ENCODE results near the gene NFS1.
"Not testable (repeated sequence)": the region's sequence is repeated elsewhere in the genome, so short reads cannot be mapped to it uniquely, and the experiment has no call there.

Gene NFS1

DNA sequence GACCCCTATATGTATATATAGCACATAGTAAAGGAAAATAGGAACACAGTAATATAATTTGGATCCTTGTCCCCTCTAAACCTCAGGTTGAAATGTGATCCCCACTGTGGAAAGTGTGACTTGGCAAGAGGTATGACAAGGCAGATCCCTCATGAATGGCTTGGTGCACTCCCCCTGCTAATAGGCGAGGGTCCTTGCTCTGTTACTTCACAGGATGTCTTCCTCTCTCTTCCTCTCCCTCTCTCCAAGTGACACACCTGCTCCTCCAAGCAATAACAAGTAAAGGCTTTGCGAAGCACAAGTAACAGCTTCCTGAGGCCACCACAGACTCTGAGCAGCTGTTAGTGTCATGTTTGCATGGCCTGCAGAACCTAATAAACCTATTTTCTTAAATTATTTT, 16.5 kb upstream of the NFS1 start:
- peaks cover 97% of the 10 kb centered on the region for H3K79me2 ChIP-seq (ENCODE audit: low read length)
- peaks cover 16% of the 10 kb centered on the region for H3F3A ChIP-seq (ENCODE audit: insufficient read depth, low read length)
- H3K4me1 ChIP-seq (ENCODE audit: low read length), result no peaks in the 10 kb centered on the region; the same call in 1 of the 2 replicates
- DNase-seq, result no peak
- no peaks in the 10 kb centered on the region for H3K9me2 ChIP-seq (replicated peaks; ENCODE audit: insufficient read depth, low read length)
- TF ChIP-seq EZH2 (optimal IDR thresholded peaks at IDR 0.05; ENCODE audit: low read depth, low read length) (no peak), EZH2phosphoT487 (IDR thresholded peaks at IDR 0.05; ENCODE audit: low read length) (no peak)
- no peaks in the 10 kb centered on the region for H3K9me3 ChIP-seq (replicated peaks; ENCODE audit: insufficient read depth, low read length)
- no peak overlapping the region for H3K4me2 ChIP-seq (ENCODE audit: low read depth, low read length)
- H4K20me1 ChIP-seq (ENCODE audit: insufficient read depth, low read length), result peaks cover 61% of the 10 kb centered on the region
- H3K9ac ChIP-seq (ENCODE audit: low read length), result no peak overlapping the region
- no peaks in the 10 kb centered on the region for H3K27me3 ChIP-seq (replicated peaks; ENCODE audit: insufficient read depth, low read length)
- H3K36me3 ChIP-seq (replicated peaks; ENCODE audit: insufficient read depth, low read length), result peaks cover 39% of the 10 kb centered on the region
- no peak overlapping the region for H3K4me3 ChIP-seq (ENCODE audit: low read length)
- no peak overlapping the region for H2AFZ ChIP-seq (ENCODE audit: low read length)
- H3K27ac ChIP-seq (ENCODE audit: low read length), result no peak overlapping the region

DNA sequence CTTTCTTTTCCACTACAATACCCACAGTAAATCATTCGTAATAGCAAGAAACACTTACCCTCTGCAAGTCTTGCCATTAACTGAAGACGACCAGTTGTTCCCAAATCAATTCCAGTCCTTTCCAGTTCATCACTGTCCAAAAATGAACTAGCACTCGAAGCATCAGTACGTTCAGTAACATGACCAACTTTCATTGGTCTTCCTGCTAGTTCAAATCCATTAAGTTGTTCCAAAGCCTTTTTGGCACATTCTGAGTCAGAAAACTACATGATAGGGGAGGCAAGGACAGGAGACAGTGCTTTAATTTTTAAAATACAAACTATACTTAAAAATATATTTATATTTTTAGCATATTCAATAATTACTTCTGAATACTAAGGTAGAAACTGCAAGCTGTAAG, 15.0 kb upstream of the NFS1 start:
- Histone ChIP-seq H3F3A (ENCODE audit: insufficient read depth, low read length) (peaks cover 26% of the 10 kb centered on the region), H3K27me3 (replicated peaks; ENCODE audit: insufficient read depth, low read length) (no peaks in the 10 kb centered on the region), H3K9me2 (replicated peaks; ENCODE audit: insufficient read depth, low read length) (no peaks in the 10 kb centered on the region), H3K27ac (ENCODE audit: low read length) (no peak overlapping the region), H3K79me2 (ENCODE audit: low read length) (peaks cover 97% of the 10 kb centered on the region), H3K4me2 (ENCODE audit: low read depth, low read length) (no peak overlapping the region), H3K9ac (ENCODE audit: low read length) (no peak overlapping the region), H2AFZ (ENCODE audit: low read length) (no peak overlapping the region), H3K9me3 (replicated peaks; ENCODE audit: insufficient read depth, low read length) (no peaks in the 10 kb centered on the region), H3K4me1 (ENCODE audit: low read length) (no peaks in the 10 kb centered on the region; the same call in 1 of the 2 replicates), H4K20me1 (ENCODE audit: insufficient read depth, low read length) (peaks cover 61% of the 10 kb centered on the region), H3K4me3 (ENCODE audit: low read length) (no peak overlapping the region), H3K36me3 (replicated peaks; ENCODE audit: insufficient read depth, low read length) (peaks cover 39% of the 10 kb centered on the region)
- DNase-seq, result no peak
- TF ChIP-seq EZH2 (optimal IDR thresholded peaks at IDR 0.05; ENCODE audit: low read depth, low read length), result no peak
- no peak for TF ChIP-seq EZH2phosphoT487 (IDR thresholded peaks at IDR 0.05; ENCODE audit: low read length)

- H3K4me3 ChIP-seq (ENCODE audit: low read length); DNase-seq; H3K27me3 ChIP-seq (replicated peaks; ENCODE audit: insufficient read depth, low read length); H3K4me1 ChIP-seq (ENCODE audit: low read length); H3K4me2 ChIP-seq (ENCODE audit: low read depth, low read length); H3K9me3 ChIP-seq (replicated peaks; ENCODE audit: insufficient read depth, low read length); H3K27ac ChIP-seq (ENCODE audit: low read length); H2AFZ ChIP-seq (ENCODE audit: low read length); H3K9me2 ChIP-seq (replicated peaks; ENCODE audit: insufficient read depth, low read length); H3K9ac ChIP-seq (ENCODE audit: low read length): not testable (repeated sequence)
- Histone ChIP-seq H3F3A (ENCODE audit: insufficient read depth, low read length) (peaks cover 26% of the 10 kb centered on the region), H3K79me2 (ENCODE audit: low read length) (peaks cover 97% of the 10 kb centered on the region), H3K36me3 (replicated peaks; ENCODE audit: insufficient read depth, low read length) (peaks cover 39% of the 10 kb centered on the region), H4K20me1 (ENCODE audit: insufficient read depth, low read length) (peaks cover 55% of the 10 kb centered on the region)
Observed at GRCh38 chr20:35713120-35713519, 14.0 kb upstream of the NFS1 start.

DNA sequence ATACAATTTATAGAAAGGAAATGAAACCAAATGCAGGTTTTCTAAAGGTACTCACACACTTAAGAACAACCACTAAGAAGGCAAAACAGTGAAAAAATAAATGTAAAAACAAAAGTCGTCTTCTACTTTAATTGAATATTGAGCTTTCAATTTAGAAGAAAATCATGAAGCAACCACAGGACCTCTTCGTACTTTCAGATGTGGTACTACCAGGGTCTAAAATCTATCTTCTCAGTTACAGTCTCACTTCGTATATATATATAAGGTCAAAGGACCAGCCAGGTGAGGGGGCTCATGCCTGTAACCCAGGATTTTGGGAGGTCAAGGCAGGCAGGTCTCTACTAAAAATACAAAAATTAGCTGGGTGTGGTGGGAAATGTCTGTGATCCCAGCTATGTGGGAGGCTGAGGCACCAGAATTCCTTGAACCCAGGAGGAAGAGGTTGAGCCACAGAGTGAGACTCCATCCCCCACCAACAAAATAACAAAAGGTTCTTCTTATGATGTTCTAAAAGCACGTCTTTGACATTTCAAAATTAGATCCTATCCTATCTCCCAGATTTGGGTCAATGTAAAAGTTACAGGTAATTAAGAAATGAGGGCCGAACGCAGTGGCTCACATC, 12.5 kb upstream of the NFS1 start:
- Histone ChIP-seq H3K4me1 (ENCODE audit: low read length) (no peaks in the 10 kb centered on the region; the same call in 1 of the 2 replicates), H4K20me1 (ENCODE audit: insufficient read depth, low read length) (peaks cover 45% of the 10 kb centered on the region), H3K9me2 (replicated peaks; ENCODE audit: insufficient read depth, low read length) (no peaks in the 10 kb centered on the region), H3K79me2 (ENCODE audit: low read length) (peaks cover 94% of the 10 kb centered on the region), H3F3A (ENCODE audit: insufficient read depth, low read length) (peaks cover 21% of the 10 kb centered on the region), H3K27ac (ENCODE audit: low read length) (no peak overlapping the region), H2AFZ (ENCODE audit: low read length) (no peak overlapping the region), H3K27me3 (replicated peaks; ENCODE audit: insufficient read depth, low read length) (no peaks in the 10 kb centered on the region), H3K9me3 (replicated peaks; ENCODE audit: insufficient read depth, low read length) (no peaks in the 10 kb centered on the region), H3K4me2 (ENCODE audit: low read depth, low read length) (no peak overlapping the region), H3K9ac (ENCODE audit: low read length) (no peak overlapping the region), H3K4me3 (ENCODE audit: low read length) (no peak overlapping the region), H3K36me3 (replicated peaks; ENCODE audit: insufficient read depth, low read length) (peaks cover 39% of the 10 kb centered on the region)
- DNase-seq, result no peak
- TF ChIP-seq, protein P1, sequence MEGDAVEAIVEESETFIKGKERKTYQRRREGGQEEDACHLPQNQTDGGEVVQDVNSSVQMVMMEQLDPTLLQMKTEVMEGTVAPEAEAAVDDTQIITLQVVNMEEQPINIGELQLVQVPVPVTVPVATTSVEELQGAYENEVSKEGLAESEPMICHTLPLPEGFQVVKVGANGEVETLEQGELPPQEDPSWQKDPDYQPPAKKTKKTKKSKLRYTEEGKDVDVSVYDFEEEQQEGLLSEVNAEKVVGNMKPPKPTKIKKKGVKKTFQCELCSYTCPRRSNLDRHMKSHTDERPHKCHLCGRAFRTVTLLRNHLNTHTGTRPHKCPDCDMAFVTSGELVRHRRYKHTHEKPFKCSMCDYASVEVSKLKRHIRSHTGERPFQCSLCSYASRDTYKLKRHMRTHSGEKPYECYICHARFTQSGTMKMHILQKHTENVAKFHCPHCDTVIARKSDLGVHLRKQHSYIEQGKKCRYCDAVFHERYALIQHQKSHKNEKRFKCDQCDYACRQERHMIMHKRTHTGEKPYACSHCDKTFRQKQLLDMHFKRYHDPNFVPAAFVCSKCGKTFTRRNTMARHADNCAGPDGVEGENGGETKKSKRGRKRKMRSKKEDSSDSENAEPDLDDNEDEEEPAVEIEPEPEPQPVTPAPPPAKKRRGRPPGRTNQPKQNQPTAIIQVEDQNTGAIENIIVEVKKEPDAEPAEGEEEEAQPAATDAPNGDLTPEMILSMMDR (IDR thresholded peaks at IDR 0.05; ENCODE audit: low read length), result no peak
- TF ChIP-seq EZH2 (optimal IDR thresholded peaks at IDR 0.05; ENCODE audit: low read depth, low read length), result no peak
- no peak for TF ChIP-seq EZH2phosphoT487 (IDR thresholded peaks at IDR 0.05; ENCODE audit: low read length)
